GM21367 (cell line): ENCODE measurements around the gene SLC46A1.
"Not testable (repeated sequence)": the region's sequence is repeated elsewhere in the genome, so short reads cannot be mapped to it uniquely, and the experiment has no call there.

Source experiments
- ATAC-seq: cut with Tn5 transposase; IDR thresholded peaks from one replicate; pipeline ENCODE4 v1.9.1; 2021; ENCODE audit not compliant: unreplicated experiment

SLC46A1 gene

DNA sequence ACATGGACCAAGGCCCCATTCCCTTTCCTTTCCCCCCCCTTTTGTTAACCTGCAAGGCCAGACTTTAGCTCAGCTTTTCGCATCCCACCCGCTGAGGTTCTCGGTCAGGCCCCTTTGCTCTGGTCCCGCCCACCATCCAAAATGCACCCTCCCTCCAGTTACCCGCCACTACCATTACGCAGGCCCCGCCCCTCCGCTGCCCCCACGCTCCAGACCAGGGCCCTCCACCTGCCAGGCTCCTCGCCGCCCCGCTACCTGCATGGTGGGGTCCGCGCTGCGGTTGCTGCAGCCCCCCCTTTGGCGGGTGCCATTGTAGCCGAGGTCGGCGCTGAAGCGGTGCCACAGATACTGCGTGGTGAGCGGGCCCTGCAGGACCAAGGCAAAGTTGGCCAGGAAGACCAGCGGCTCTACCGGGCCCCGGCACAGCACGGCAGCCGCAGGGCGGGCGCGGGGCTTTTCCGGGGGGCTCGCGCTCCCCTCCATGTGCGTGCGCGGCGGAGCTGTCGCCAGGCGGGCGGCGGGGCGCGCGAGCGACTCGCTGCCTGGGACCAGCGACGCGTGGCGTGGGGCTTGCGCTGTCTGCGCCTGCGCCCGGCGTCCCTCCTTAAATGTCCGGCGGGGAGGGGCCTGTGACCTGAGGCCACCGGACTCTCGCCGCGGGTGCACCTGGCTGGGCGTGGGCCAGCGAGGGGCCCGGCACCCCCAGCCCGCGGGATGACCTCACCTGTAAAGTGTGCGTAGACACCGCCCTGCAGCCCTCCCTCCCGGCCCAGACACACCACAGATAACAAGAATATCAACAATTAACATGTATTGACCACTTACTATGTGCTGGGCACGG, at the start of gene SLC46A1:
TSS of gene SLC46A1 (minus strand) at position 581 of the 841 bp plus-strand sequence. CDS start at position 483, 98 bp downstream.
- ATAC-seq: no peak

DNA sequence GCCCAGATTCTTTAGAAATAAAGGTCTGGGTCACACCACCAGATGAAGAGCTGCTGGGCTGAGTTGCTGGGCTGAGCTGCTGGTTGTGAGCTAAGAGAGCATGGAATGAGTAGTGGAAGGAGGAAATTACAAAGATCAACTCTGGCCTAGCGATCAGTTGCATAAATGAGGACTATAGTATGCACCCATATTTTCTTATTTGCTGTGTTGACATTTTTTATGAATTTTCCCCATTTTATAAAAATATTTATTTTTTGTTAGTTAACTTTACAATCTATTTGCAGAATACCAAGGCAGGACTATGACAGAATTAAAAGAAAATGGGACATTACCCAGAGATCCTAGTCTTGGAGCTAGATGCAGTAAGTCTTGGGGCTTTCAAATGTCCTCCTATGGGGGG, 43.8 kb upstream of the SLC46A1 start:
- no peak for ATAC-seq

DNA sequence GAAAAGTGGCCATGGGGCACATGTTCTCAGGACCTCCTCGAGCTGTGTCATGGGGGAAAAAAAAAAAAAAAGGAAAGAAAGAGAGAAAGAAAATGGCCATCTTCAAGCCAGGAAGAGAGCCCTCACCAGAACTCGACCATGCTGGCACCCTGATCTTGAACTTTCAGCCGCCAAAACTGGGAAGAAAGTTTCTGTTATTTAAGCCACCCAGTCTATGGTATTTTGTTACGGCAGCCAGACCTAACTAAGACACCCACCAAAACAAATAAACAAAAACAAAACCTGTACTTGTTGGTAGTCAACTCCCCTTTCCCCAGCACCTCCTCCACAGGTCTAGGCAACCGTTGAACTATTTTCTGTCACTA, 41.4 kb upstream of the SLC46A1 start:
- ATAC-seq: no peak

DNA sequence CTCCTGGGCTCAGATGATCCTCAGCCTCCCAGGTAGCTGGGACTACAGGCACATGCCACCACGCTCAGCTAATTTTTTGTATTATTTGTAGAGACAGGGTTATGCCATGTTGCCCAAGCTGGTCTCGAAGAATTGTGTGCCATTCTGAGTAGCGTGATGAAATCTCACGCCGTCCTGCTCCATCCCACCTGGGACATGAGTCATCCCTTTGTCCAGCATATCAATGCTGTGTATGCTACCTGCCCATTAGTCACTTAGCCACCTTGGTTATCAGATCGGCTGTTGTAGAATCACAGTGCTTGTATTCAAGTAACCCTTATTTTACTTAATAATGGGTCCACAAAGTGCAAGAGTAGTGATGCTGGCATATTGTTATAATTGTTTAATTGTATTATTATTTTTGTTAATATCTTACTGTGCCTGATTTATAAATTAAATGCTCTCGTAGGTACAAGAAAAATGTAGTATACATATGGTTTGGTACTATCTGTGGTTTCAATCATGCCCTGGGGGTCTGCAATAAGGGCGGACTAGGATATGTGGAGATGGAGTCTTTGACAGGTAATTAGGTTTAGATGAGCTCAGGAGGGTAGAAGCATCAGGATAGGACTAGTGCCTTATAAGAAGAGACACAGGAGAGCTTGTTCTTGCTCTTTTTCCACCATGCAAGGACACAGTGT, 40.8 kb upstream of the SLC46A1 start:
- ATAC-seq: no peak

DNA sequence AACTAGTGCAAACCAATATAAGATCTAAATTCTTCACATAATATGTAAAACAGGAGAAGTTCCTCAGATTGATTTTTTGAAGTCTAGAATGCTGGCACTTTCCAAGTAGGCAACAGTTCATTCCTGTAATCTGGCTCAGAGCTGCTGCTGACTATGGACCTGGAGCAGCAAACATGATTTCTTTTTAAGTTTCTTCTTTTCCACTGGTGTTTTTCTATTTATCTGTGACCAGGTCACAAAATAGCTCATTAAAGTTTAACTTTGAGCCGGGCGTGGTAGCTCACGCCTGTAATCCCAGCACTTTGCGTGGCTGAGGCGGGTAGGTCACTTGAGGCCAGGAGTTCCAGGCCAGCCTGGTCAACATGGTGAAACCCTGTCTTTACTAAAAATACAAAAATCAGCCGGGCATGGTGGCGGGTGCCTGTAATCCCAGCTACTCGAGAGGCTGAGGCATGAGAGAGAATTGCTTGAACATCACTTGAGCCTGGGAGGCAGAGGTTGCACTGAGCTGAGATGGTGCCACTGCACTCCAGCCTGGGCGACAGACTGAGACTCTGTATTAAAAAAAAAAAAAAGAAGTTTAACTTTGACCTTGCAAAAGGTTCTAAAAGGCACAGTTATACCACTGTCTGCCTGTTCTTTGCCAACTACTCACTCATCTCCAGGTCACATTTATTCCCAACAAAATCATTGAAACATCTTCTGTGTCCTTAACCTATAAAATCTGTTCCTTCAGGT, 38.1 kb upstream of the SLC46A1 start:
- no peak for ATAC-seq

DNA sequence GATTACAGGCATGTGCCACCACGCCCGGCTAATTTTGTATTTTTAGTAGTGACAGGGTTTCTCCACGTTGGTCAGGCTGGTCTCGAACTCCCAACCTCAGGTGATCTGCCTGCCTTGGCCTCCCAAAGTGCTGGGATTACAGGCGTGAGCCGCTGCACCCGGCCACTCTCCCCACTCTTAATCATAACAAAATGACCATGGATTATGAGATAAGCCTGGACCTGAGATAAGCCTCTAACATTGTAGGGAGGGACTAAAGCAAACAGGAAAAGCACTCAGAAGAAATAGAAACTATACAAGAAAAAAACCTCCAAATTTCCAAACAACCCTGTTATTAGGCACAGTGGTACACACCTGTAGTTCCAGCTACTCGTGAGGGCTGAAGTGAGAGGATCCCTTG, 28.3 kb upstream of the SLC46A1 start:
- not testable (repeated sequence) for ATAC-seq

DNA sequence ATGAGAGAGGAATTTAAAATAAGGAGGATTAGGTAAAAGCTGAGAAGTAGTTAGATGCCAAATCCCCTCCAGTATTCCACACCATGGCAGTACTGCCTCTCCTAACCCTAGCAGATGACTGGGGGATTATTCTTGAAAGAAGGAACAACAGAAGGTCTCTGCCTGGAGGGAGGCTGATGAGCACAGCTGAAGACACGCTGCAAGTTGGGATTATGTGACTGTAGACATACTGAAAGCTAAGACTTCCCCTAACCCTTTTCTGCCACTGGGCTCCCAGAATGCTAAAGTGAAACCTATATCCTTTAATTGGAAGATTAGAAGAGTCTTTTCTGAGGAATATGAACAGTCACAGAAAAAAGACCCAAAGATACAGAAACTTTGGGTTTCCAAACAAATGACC, 27.7 kb upstream of the SLC46A1 start:
- ATAC-seq: no peak

DNA sequence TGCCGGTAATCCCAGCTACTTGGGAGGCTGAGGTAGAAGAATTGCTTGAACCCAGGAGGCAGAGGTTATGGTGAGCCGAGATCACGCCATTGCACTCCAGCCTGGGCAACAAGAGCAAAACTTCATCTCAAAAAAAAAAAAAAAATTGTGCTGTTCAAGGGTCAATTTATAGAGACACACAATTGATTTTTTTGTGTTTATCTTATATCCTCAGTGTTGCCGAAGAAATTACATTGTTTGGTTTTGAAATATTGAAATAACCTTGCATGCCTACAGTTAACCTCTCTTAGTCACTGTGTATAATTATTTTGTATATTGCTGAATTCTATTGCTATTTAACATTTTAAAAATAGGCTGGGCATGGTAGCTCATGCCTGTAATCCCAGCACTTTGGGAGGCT, 22.0 kb upstream of the SLC46A1 start:
- ATAC-seq: not testable (repeated sequence)

DNA sequence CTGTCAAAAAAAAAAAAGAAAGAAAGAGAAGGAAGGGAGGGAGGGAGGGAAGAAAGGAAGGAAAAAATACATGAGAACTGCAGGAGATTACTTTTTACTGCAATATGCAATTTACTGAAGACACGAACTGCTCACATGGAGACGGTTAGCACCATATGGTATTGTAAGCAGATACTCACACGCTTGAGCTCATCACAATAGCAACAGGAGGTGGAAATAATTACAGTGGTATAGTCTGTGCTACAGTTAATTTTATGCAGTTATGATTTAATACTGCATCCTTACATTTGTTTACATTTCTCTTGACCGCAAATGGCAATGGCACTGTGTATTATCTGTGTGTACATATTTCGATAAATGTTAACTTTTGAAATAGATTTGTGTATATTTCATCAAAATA, 21.4 kb upstream of the SLC46A1 start:
- ATAC-seq: no peak

DNA sequence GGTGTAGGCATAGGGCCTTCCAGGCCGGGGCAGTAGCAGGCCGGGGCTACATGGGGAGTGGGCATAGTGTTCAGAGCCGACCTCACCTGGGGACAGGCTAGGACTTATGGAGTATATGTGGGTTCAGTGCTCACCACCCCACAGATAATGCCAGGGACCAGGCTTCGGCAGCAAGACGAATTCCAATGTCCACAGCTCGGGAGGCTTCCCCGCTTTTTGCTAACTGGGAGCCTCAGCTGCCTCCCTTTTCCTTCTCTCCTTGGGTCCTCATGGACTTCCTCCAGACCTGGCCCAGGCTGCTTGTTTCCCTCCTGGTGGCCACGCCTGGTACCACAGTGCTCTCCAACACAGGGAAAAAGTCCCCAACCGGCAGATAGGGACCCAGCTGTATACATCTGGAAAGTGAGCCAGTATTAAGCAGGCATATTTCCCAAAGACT, 20.1 kb upstream of the SLC46A1 start:
- no peak for ATAC-seq

DNA sequence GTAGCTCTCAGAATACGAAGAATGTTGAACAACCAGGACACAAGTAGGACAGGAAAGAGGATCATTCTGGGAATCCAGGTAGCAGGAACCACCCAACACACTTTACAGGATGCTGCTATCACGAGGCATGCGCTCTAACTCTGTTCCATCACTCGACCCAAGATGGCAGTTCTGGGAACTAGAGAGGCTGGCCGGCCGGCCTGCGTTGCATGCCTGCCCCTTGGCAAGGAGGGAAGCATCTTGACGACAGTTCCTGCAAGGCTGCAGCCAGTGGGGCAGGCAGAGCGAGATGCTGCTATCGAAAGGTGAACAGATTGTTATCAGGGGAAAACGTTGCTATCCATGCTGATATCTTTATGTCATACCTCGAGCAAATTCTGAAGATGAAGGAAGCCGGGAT, 19.2 kb upstream of the SLC46A1 start:
- no peak for ATAC-seq

DNA sequence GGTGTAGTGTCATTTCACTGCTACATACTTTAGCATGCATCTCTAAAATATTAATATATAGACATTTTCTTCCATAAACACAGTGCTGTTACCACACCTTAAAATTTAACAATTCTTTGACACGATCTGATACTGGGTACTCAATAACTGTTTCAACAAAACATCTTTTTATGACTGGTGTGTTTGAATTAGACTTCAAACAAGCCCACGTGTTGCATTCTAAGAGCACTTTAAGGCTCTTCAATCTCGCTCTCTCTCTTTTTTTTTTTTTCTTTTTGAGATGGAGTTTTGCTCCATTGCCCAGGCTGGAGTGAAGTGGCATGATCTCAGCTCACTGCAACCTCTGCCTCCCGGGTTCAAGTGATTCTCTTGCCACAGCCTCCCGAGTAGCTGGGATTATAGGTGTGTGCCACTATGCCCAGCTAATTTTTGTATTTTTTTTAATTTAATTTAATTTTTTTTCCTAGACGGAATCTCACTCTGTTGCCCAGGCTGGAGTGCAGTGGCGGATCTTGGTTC, 15.8 kb upstream of the SLC46A1 start:
- ATAC-seq: no peak

DNA sequence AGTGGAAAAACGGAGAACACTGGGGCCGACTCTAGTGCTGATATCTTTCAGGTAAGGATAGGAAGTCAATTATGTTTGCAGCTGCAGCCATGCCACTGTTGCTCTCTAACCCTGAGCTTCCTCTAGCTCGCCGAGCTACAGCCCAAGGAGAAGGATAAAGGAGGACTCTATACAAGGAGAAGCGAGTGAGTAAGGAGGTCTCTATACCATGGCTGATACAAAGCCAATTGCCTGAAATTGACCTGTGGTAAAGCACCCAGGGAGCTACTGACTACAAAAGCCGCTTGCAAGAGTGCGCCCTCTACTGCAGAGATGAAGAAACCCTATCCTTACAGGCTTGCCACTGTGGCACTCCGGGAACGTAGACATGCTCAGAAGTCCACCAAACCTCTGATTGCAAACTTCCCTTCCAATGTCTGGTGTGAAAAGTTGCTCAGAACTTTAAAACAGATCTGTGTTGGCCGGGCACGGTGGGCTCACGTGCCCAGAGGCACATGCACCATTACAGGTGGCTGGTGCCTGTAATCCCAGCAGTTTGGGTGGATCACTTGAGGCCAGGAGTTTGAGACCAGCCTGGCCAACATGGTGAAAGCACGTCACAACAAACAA, 10.8 kb upstream of the SLC46A1 start:
- ATAC-seq: no peak

DNA sequence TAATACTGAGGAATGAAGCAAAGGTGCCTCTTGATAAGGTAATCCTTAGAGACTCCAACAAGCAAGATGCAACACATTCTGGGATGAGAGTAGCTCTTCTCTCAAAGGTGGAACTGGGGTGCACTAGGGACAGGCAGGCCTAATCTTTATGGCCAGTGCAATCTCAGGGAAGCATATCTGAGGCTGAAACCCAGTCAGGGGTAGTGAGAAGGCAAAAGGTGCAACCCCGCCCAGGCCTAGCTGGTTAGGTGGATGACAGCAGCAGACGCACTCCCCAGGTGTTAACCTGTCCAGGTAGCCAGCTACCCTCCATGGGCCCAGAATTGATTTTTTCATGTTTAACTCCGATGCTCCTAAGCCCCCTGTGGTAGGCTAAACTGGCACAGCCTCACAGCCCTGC, 9.9 kb upstream of the SLC46A1 start:
- ATAC-seq: no peak

DNA sequence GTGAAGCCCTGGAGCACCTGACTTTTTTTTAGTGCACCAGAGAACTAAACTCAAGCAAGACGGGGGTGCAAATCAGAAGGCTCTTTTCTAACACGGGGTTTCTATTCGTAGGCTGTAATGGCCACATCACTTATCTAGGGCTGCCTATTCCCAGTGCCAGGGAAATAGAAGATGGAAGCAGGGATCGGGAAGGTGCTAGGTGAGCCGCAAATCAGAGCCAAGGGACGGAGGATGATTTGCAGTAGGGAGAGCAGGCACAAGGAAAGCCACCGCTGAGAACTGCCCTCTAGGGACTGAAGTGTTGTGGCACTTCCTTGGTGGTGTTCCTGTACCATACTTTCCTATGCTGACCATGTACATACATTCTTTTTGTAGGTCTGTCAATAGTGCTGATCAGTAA, 7.8 kb upstream of the SLC46A1 start:
- ATAC-seq: no peak

DNA sequence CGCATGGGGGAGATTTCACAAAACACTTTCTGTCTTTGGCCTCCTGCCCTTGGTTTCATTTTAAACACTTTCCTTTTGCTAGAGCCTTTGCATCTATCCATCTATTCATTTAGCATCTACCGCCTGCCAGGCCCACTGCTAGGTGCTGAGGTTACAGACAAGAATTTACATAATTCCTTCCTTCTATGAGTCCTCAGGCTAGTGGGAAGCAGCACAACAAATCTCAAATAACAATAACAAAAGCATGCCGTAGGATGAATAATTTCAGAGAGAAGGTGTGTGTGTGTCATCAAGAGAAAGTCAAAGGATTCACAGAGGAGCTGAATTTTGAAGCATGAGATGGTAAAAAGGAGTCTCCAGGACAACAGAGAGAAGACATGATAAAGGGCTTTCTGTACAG, 6.1 kb upstream of the SLC46A1 start:
- ATAC-seq: no peak

DNA sequence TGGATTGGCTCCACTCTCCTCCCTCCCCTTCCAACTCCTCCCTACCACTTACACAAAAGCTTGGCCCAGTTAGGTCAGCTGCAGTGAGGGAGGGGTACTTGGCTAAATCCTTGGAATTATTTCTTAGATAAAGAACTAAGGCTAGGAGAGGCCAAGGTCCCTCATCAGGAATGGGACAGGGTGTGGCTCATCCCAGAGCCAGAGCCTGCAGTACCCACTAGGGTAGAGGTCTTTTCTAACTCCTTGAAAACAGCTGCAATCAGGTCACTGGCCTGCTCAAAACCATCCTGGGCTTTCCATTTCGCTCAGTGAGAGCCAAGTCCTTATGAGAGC, 1.9 kb upstream of the SLC46A1 start:
- ATAC-seq: no peak

DNA sequence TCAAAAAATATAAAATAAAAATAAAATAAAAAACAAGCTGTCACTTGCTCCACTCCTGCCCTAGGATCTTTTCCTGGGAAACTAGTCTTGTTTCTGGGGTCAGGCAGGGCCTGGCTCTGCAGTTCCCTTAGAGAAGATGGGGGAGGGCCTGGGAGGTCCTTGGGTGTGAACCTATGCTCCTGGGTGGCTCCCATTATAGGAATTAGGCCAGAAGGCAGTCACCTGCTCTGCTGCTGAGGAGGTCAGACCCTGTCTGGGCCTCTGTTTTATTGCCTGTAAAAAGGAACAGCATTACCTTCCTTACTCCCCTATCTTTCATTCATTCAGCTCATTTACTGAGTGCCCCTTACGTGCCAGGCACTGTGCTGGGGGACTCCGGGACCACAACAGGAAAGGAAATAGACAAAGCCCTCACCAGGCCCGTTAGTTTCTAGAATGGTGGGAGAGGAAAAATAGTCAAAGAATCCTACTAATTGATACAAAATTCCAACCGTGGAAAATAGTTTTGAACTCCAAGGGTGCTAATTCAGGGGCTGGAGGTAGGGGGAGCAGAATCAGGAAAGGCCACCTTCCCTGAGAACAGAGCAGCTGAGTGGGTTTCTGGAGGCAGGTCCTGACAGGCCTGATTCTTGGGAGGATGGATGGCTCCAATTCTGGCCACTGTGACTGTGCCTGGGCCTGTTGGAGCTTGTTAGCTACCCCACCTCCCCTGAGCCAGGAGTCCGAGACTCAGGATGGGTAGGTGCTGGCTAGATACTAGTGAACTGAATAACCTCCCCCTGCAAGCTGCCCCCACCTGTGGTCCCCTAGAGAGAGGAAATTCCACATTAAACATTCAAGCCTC, 1.3 kb upstream of the SLC46A1 start:
- no peak for ATAC-seq

DNA sequence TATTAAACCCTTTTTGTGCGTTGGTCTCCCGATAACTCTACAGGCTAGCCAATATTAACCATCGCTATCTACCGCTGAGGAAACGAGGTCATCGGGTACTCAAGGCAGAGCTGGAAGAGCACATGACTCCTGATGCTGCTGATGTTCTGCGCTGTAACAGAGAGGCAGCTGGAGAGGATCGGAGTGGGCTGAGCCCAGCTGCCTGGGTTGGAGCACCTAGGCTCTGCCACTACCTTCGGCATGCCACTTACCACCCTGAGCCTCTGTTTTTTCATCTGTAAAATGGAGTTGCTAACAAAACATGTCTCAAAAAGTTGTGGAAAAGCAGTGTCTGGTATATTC, 432 bp upstream of the SLC46A1 start:
- no peak for ATAC-seq

DNA sequence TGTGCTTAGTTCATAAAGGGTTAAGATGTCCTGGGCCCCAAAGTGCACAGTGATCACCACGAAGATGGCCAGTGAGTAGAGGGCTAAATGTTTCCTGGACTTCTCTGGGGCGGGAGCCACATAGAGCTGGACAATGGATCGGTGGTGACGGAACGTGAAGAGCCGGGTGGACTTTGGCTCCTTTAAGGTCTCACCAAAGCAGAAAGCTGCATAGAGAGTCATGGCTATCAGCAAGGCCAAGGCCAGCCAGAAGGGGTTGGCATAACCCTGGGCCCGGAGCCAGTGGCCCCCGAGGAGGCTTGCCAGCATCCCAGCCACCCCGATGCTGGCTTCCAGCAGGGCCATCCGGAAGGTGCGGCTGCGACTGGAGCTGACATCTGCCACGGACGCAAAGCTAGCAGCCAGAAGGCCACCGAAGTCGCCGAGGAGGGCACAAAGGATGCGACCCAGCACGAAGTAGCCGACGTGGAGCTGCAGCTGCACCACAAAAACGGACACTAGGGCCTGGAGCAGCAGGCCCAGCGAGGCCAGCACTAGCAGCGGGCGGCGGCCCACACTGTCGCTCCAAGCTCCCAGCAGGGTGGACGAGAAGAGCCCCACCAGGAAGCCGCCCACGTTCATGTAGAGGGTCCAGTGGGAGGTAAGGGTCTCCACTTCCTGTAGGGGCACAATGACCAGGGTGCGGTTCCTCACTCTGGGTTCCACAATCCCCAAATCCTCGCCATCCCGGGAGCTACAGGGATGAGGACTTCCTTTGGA, 1.0 kb downstream of the SLC46A1 start:
- no peak for ATAC-seq
